ENCODE data around the gene ZNF516.
A peak's percentile ranks its signal among the peaks of the same experiment; 100 is the strongest.
"Not testable (repeated sequence)": the region's sequence is repeated elsewhere in the genome, so short reads cannot be mapped to it uniquely, and the experiment has no call there.

Gene ZNF516

GRCh38 chr18:76495006-76495370, at the start of gene ZNF516:
Gene ZNF516, minus strand, starts transcription at chr18:76495242. Its CDS starts 52,188 bp downstream, at chr18:76443054.
- peak; percentile 55 to 81 (median 63) for DNase-seq

- DNase-seq, result no peak
Measured at GRCh38 chr18:76538846-76539245, 43.8 kb upstream of the ZNF516 start.

- no peak for DNase-seq
Measured at GRCh38 chr18:76537621-76538020, 42.6 kb upstream of the ZNF516 start.

- DNase-seq, result not testable (repeated sequence)
Measured at GRCh38 chr18:76536593-76536992, 41.6 kb upstream of the ZNF516 start.

- no peak for DNase-seq
Measured at GRCh38 chr18:76532875-76533274, 37.8 kb upstream of the ZNF516 start.

GRCh38 chr18:76530846-76531245, 35.8 kb upstream of the ZNF516 start:
- no peak for DNase-seq

GRCh38 chr18:76530391-76530790, 35.3 kb upstream of the ZNF516 start:
- DNase-seq, result no peak

GRCh38 chr18:76529433-76529811, 34.4 kb upstream of the ZNF516 start:
- DNase-seq, result no peak

GRCh38 chr18:76528477-76529432, 33.7 kb upstream of the ZNF516 start:
- peak; percentile 30 to 53 (median 45) for DNase-seq

- DNase-seq, result no peak
Measured at GRCh38 chr18:76525911-76526310, 30.9 kb upstream of the ZNF516 start.

GRCh38 chr18:76524900-76525698, 30.1 kb upstream of the ZNF516 start:
- DNase-seq, result peak in 2 of 3 donors; percentile 35

- no peak for DNase-seq
Measured at GRCh38 chr18:76524477-76524876, 29.4 kb upstream of the ZNF516 start.

GRCh38 chr18:76522551-76522950, 27.5 kb upstream of the ZNF516 start:
- no peak for DNase-seq

GRCh38 chr18:76522122-76522503, 27.1 kb upstream of the ZNF516 start:
- DNase-seq, result no peak

GRCh38 chr18:76521417-76522121, 26.5 kb upstream of the ZNF516 start:
- no peak for DNase-seq

GRCh38 chr18:76518860-76519538, 24.0 kb upstream of the ZNF516 start:
- no peak for DNase-seq

GRCh38 chr18:76518123-76518859, 23.2 kb upstream of the ZNF516 start:
- DNase-seq, result peak; percentile 45 to 68 (median 46)

GRCh38 chr18:76515576-76515975, 20.5 kb upstream of the ZNF516 start:
- no peak for DNase-seq

GRCh38 chr18:76514573-76514972, 19.5 kb upstream of the ZNF516 start:
- DNase-seq, result no peak

GRCh38 chr18:76507830-76508385, 12.9 kb upstream of the ZNF516 start:
- peak in 2 of 3 donors; percentile 37 to 45 for DNase-seq

GRCh38 chr18:76506974-76507764, 12.1 kb upstream of the ZNF516 start:
- no peak for DNase-seq

Measured in suppressor macrophage treated with lipopolysaccharide for 1 hour (primary cell).